Measurements from ENCODE around the gene DAGLB.

Gene DAGLB

DNA sequence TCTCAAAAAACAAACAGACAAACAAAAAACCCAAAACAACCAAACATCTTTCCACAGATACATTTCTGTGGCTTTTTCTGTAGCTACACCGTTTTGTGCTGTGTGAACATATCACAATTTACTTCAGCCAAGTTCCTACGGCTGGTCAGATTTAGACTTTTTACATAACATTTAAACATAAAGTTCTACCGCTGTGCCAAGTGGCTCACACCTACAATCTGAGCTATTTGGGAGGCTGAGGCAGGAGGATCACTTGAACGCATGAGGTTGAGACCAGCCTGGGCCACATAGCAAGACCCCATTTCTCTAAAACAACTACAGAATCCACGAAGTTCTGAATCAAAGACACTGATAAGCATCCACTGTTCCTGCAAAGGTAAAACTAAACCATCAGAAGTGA, 30.3 kb downstream of the DAGLB start:
- H3K27ac ChIP-seq = no peak overlapping the region
- TF ChIP-seq, protein P1, sequence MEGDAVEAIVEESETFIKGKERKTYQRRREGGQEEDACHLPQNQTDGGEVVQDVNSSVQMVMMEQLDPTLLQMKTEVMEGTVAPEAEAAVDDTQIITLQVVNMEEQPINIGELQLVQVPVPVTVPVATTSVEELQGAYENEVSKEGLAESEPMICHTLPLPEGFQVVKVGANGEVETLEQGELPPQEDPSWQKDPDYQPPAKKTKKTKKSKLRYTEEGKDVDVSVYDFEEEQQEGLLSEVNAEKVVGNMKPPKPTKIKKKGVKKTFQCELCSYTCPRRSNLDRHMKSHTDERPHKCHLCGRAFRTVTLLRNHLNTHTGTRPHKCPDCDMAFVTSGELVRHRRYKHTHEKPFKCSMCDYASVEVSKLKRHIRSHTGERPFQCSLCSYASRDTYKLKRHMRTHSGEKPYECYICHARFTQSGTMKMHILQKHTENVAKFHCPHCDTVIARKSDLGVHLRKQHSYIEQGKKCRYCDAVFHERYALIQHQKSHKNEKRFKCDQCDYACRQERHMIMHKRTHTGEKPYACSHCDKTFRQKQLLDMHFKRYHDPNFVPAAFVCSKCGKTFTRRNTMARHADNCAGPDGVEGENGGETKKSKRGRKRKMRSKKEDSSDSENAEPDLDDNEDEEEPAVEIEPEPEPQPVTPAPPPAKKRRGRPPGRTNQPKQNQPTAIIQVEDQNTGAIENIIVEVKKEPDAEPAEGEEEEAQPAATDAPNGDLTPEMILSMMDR (IDR thresholded peaks at IDR 0.05) = no peak
- no peaks in the 10 kb centered on the region for H3K9me3 ChIP-seq
- H3K4me3 ChIP-seq (ENCODE audit: low read depth in 1 of 2, low read length in 1 of 2) = no peak overlapping the region
- peaks cover 67% of the 10 kb centered on the region for H3K36me3 ChIP-seq
- H3K4me1 ChIP-seq (ENCODE audit: control insufficient read depth in 1 of 2, insufficient read depth in 1 of 2, low read depth in 1 of 2, low read length in 1 of 2) = peaks cover 6% of the 10 kb centered on the region in 2 experiments
- H3K27me3 ChIP-seq = no peaks in the 10 kb centered on the region

DNA sequence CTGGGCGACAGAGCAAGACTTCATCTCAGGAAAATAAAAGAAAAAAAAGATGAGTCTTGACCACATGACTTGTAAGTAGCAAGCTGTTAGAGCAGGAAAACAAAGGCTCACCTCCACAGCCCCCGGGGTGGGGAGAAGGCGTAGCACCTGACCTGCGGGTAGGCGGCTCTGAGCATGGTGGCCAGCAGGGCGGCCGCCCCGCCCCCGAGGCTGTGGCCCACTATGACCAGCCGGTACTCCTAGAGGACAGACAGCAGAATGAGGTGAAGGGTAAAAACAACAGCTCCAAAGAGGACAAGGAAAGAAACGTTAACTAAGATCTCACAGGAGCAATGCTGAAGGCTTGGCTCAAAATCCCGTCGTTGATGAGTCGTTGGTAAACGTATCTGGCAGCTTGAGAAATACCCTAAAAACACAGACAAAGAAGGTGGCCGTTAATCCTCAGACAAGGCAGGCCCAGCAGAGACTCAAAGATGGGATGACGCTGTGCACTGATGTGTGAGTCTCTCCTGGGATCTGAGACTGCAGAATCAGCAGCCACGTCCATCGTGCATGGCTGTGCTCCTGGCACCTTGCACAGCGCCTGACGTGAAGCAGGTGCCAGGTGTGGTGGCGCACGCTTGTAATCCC, 31.1 kb downstream of the DAGLB start:
- Histone ChIP-seq H3K4me3 (ENCODE audit: low read depth in 1 of 2, low read length in 1 of 2) (no peak overlapping the region), H3K27ac (no peak overlapping the region), H3K36me3 (peaks cover 74% of the 10 kb centered on the region), H3K4me1 (ENCODE audit: control insufficient read depth in 1 of 2, insufficient read depth in 1 of 2, low read depth in 1 of 2, low read length in 1 of 2) (no peaks in the 10 kb centered on the region), H3K9me3 (no peaks in the 10 kb centered on the region), H3K27me3 (no peaks in the 10 kb centered on the region)
- TF ChIP-seq, protein P1 (IDR thresholded peaks at IDR 0.05) = no peak

DNA sequence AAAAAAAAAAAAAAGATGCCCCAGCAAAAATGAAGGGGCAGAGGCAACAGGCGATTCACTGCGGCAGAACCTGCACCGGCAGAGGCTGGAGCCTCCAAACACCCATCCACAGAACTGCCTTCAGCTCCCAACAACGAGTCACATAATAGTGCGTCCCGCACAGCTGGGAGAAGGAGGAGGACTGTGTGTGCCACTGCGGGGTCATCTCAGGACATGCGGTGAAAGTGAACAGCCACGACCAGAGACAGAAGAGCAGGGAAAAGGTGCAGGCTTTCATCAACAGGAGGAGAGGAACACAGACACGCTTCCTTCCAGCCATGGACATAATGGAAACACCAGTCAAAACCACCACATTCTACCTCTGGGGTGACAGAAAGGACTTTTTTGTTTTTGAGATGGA, 34.1 kb downstream of the DAGLB start:
- TF ChIP-seq, protein P1 (IDR thresholded peaks at IDR 0.05) = no peak
- Histone ChIP-seq H3K27me3 (no peaks in the 10 kb centered on the region), H3K9me3 (no peaks in the 10 kb centered on the region), H3K36me3 (peaks cover 90% of the 10 kb centered on the region), H3K4me1 (ENCODE audit: control insufficient read depth in 1 of 2, insufficient read depth in 1 of 2, low read depth in 1 of 2, low read length in 1 of 2) (no peaks in the 10 kb centered on the region), H3K4me3 (ENCODE audit: low read depth in 1 of 2, low read length in 1 of 2) (no peak overlapping the region), H3K27ac (no peak overlapping the region)

DNA sequence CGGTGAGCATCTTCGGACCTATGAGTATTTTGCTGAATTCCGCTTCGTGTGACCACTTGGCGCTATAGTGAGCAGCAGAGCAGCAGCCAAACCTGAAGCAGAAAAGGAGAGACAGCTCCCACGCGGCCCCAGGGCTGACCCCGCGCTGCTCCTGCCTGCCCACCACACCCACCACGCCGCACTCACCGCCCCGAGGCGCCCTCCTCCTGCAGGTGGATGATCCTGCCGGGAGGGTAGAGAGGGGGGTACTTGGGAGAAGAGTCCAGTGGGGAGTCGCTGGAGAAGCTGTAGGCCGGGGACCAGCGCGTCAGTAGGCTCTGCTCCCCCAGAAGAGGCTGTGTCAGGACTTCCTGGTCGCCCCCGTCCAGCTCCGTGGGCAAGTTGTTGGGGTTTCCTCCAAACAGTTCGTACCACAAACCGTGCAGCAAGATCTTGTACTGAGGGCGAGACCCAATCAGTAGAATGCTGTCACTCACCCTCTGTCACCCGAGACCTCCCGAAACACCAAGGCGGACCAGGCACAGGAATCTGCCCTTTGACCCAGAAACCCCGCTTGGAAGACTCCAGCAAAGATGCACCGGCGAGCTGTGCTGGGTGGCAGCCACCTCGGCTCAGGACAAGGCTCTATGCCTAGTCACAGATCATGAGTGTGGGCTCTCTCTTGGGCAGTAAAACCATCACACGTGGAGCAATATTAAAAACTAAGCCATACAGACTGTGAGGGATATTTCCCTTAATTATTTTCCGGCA, 37.6 kb downstream of the DAGLB start:
- H3K4me3 ChIP-seq (ENCODE audit: low read depth in 1 of 2, low read length in 1 of 2) = no peak overlapping the region
- TF ChIP-seq, protein P1 (IDR thresholded peaks at IDR 0.05) = no peak
- H3K4me1 ChIP-seq (ENCODE audit: control insufficient read depth in 1 of 2, insufficient read depth in 1 of 2, low read depth in 1 of 2, low read length in 1 of 2) = no peaks in the 10 kb centered on the region
- peaks cover 96% of the 10 kb centered on the region for H3K36me3 ChIP-seq
- H3K9me3 ChIP-seq = no peaks in the 10 kb centered on the region
- no peaks in the 10 kb centered on the region for H3K27me3 ChIP-seq
- H3K27ac ChIP-seq = peak overlapping the region; percentile 50

DNA sequence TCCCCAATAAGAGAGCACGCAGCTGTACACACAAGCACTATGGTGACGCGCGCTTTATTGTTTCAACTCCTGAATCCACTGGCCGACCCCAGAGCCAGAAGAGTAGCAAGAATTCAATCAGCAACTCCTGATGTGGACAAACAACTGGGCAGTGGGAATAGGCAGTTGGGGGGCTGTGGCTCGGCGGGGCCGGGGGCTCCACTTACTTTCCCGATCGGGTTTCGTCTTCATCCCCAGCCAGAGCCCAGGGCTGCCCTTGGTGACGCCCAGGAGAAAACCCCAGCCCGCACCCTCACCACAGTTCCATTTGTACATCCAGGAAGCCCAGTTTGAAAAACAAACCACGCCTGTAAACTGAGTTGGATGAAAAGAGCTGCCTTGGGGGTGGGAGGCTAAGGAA, 38.7 kb downstream of the DAGLB start:
- H3K4me1 ChIP-seq (ENCODE audit: control insufficient read depth in 1 of 2, insufficient read depth in 1 of 2, low read depth in 1 of 2, low read length in 1 of 2) = no peaks in the 10 kb centered on the region
- H3K27ac ChIP-seq = peak overlapping the region; percentile 46
- TF ChIP-seq, protein P1 (IDR thresholded peaks at IDR 0.05) = no peak
- H3K36me3 ChIP-seq = peaks cover 97% of the 10 kb centered on the region
- H3K27me3 ChIP-seq = no peaks in the 10 kb centered on the region
- H3K4me3 ChIP-seq (ENCODE audit: low read depth in 1 of 2, low read length in 1 of 2) = no peak overlapping the region
- H3K9me3 ChIP-seq = no peaks in the 10 kb centered on the region
